Activated B cell treated with CpG ODN at 0.5 μM for 24 hours (primary cell): ENCODE data around the gene E4F1. TPM values are rescaled to one million over a fixed set of nuclear protein-coding genes. Genes with fewer than 3 reads are reported as not detected.

Experiments used
- ATAC-seq: fragments of 200-7000 bp; cut with Tn5 transposase; one replicate; pipeline ENCODE4 v1.10.0; 2021; ENCODE audit warnings: low read depth, mild to moderate bottlenecking, moderate library complexity
- CTCF ChIA-PET: fragments of 350-600 bp; sonication (Branson Sonifier 250); formaldehyde crosslinking; loops from one replicate; lab custom pipeline; 2021; ENCODE audit warnings: antibody characterized with exemption; lab: Charles Lee
- POLR2A ChIA-PET: fragments of 350-600 bp; sonication (Branson Sonifier 250); formaldehyde crosslinking; loops from one replicate; lab custom pipeline; 2021; ENCODE audit warnings: antibody characterized with exemption; lab: Charles Lee
- DNase-seq: peaks from one replicate; pipeline ENCODE4 v3.0.0; 2022
- H3K27ac Mint-ChIP-seq: one replicate; pipeline ENCODE4 v1.8.0; 2020; ENCODE audit warnings: mixed read lengths
- H3K27me3 Mint-ChIP-seq: one replicate; pipeline ENCODE4 v1.8.0; 2021; ENCODE audit warnings: mixed read lengths
- H3K36me3 Mint-ChIP-seq: one replicate; pipeline ENCODE4 v1.8.0; 2021; ENCODE audit warnings: low read depth, mixed read lengths
- H3K4me1 Mint-ChIP-seq: one replicate; pipeline ENCODE4 v1.8.0; 2021; ENCODE audit warnings: mixed read lengths
- H3K4me3 Mint-ChIP-seq: one replicate; pipeline ENCODE4 v1.8.0; 2020; ENCODE audit warnings: mild to moderate bottlenecking, mixed read lengths
- H3K9me3 Mint-ChIP-seq: one replicate; pipeline ENCODE4 v1.8.0; 2020; ENCODE audit warnings: mixed read lengths
- intact Hi-C: fragments of 100-400 bp; cut with micrococcal nuclease; formaldehyde crosslinking; loops from one replicate; pipeline ENCODE4 v1.15.1; 2024
- total RNA-seq: library from RNA; stranded (reverse); gene quantifications from 2 replicates; pipeline ENCODE4 v1.2.3, GENCODE V29; 2022
- TF ChIP-seq, protein P1 (sequence below): fragments of 200-600 bp; IDR thresholded peaks from one replicate; pipeline ENCODE4 v1.8.0; 2022; ENCODE audit warnings: antibody characterized with exemption, mild to moderate bottlenecking

Gene E4F1
- total RNA-seq, 1 donor from 2014 or later = 29.9 TPM

DNA sequence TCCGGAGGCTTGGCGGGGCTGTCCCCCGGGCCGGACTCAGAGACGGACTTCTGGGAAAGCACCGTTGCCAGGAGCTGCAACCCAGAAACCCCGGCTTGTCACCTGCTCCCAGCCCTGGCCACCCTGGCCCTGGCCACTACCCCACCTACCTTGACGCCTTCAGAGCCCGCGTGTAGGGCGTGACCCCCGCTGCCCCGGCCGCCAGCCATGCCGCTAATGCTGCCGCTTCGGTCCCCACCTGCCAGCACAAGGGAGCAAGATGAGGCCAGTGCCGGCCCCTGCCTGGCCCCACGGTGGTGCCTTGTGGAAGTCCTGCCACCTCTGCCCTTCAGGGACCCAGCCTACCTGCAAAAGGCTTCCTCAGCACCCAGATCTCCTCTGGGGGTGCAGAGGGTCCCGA lies 38.4 kb upstream of the E4F1 start:
- CTCF ChIA-PET = no interaction called here
- POLR2A ChIA-PET = no interaction called here
- TF ChIP-seq, protein P1, sequence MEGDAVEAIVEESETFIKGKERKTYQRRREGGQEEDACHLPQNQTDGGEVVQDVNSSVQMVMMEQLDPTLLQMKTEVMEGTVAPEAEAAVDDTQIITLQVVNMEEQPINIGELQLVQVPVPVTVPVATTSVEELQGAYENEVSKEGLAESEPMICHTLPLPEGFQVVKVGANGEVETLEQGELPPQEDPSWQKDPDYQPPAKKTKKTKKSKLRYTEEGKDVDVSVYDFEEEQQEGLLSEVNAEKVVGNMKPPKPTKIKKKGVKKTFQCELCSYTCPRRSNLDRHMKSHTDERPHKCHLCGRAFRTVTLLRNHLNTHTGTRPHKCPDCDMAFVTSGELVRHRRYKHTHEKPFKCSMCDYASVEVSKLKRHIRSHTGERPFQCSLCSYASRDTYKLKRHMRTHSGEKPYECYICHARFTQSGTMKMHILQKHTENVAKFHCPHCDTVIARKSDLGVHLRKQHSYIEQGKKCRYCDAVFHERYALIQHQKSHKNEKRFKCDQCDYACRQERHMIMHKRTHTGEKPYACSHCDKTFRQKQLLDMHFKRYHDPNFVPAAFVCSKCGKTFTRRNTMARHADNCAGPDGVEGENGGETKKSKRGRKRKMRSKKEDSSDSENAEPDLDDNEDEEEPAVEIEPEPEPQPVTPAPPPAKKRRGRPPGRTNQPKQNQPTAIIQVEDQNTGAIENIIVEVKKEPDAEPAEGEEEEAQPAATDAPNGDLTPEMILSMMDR = no peak
- DNase-seq = no peak
- no peaks in the 10 kb centered on the region for H3K9me3 Mint-ChIP-seq
- intact Hi-C loops = no loop called here
- peaks cover 4% of the 10 kb centered on the region for H3K4me1 Mint-ChIP-seq
- H3K27me3 Mint-ChIP-seq = no peaks in the 10 kb centered on the region
- H3K27ac Mint-ChIP-seq = no peak overlapping the region
- no peaks in the 10 kb centered on the region for H3K36me3 Mint-ChIP-seq
- H3K4me3 Mint-ChIP-seq = no peak overlapping the region
- no peak for ATAC-seq

DNA sequence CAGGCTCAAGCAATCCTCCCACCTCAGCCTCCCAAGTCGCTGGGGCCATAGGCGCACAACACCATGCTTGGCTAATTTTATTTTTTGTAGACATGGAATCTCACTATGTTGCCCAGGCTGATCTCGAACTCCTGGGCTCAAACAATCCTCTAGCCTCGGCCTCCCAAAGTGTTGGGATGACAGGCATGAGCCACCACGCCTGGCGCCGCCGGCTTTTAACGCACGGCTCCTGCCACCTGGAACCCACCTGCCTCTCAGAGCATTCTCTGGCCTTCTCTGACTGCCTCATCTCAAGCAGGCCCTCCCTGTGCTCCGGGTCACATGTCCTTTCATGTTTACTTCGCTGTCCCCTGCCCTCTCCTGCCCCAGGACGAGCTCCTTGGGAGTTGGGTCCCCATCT lies 37.3 kb upstream of the E4F1 start:
- Mint-ChIP-seq H3K36me3 (no peaks in the 10 kb centered on the region), H3K4me1 (peaks cover 4% of the 10 kb centered on the region), H3K4me3 (no peak overlapping the region), H3K27me3 (no peaks in the 10 kb centered on the region), H3K9me3 (no peaks in the 10 kb centered on the region), H3K27ac (no peak overlapping the region)
- DNase-seq (no peak), ATAC-seq (no peak)
- TF ChIP-seq, protein P1 = no peak
- intact Hi-C loops = no loop called here
- CTCF ChIA-PET = no interaction called here
- POLR2A ChIA-PET = no interaction called here

DNA sequence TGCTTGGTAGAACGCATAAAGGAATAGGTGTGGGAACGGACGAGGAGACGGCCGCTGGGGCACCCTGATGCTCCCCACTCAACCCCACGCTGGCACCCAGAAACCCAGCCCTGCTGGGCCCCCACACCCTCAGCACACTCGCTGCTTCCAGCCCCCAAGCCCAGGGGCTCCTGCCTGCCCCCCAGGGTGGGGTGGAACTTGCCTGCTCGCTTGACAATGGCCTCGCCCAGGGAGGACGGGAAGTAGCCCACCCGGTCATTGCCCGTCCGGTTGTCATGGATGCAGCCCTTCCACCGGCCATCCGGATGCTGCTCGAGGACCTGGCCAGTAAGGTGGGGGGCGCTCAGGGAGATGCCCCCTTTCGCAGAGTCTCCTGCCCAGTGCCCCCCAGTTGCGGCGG lies 36.9 kb upstream of the E4F1 start:
- H3K27ac Mint-ChIP-seq = no peak overlapping the region
- ATAC-seq = no peak
- CTCF ChIA-PET = no interaction called here
- no peaks in the 10 kb centered on the region for H3K36me3 Mint-ChIP-seq
- POLR2A ChIA-PET = no interaction called here
- no peak overlapping the region for H3K4me3 Mint-ChIP-seq
- no peak for DNase-seq
- no peaks in the 10 kb centered on the region for H3K27me3 Mint-ChIP-seq
- intact Hi-C loops = no loop called here
- no peaks in the 10 kb centered on the region for H3K9me3 Mint-ChIP-seq
- H3K4me1 Mint-ChIP-seq = peaks cover 4% of the 10 kb centered on the region
- TF ChIP-seq, protein P1 = no peak

DNA sequence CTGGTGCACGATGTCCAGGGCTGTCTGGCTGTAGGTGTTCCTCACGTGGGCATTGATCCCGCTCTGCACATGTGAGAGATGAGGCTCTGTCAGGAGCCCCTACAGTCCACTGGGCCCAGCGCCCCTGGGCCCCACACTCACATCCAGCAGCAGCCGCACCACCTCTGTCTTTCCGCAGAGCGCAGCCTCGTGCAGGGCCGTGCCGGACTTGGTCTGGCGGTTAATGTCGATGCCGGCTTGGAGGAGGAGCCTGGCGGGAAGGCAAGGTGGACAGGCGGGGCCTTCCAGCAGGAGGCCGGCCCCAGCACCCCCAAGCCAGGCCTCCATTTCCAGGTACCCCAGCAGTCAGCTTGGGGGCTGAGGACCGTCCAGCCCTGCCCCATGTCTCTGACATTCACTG lies 36.2 kb upstream of the E4F1 start:
- Mint-ChIP-seq H3K27ac (no peak overlapping the region), H3K4me3 (no peak overlapping the region), H3K36me3 (no peaks in the 10 kb centered on the region), H3K4me1 (peaks cover 4% of the 10 kb centered on the region), H3K27me3 (no peaks in the 10 kb centered on the region), H3K9me3 (no peaks in the 10 kb centered on the region)
- intact Hi-C loops = no loop called here
- ChIA-PET CTCF (no interaction called here), POLR2A (no interaction called here)
- no peak for DNase-seq
- no peak for ATAC-seq
- TF ChIP-seq, protein P1 = no peak

DNA sequence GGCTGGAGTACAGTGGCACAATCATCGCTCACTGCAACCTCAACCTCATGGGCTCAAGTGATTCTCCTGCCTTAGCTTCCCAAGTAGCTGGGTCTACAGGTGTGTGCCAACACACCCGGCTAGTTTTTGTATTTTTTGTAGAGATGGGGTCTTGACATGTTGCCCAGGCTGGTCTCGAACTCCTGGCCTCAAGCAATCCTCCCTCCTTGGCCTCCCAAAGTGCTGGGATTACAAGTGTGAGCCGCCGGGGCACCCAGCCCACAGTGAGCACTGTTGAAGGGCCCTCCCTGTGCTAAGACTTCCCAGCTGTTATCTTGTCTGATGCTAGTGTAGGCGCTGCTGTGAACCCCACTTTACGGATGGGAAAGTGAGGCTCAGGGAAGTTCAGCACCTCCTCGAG lies 35.0 kb upstream of the E4F1 start:
- TF ChIP-seq, protein P1 = no peak
- Mint-ChIP-seq H3K36me3 (no peaks in the 10 kb centered on the region), H3K27ac (no peak overlapping the region), H3K27me3 (peaks cover 3% of the 10 kb centered on the region), H3K4me3 (no peak overlapping the region), H3K4me1 (peaks cover 2% of the 10 kb centered on the region), H3K9me3 (no peaks in the 10 kb centered on the region)
- no peak for ATAC-seq
- DNase-seq = no peak
- intact Hi-C loops = no loop called here
- ChIA-PET CTCF (no interaction called here), POLR2A (no interaction called here)
